Inferior parietal cortex (tissue), 1 donor: ENCODE data around the gene YAP1.

ENCODE experiments used
- DNase-seq: peaks from one replicate; pipeline ENCODE4 v3.0.0-alpha.2; 2016; ENCODE audit errors: extremely low spot score

The YAP1 gene

GRCh38 chr11:102276783-102277182, 166.5 kb downstream of the YAP1 start:
- no peak for DNase-seq

- no peak for DNase-seq
These were observed 169.5 kb downstream of the YAP1 start for GRCh38 chr11:102279641-102280170.

GRCh38 chr11:102280245-102280833, 170.1 kb downstream of the YAP1 start:
- DNase-seq = no peak
